Inflammatory macrophage treated with lipopolysaccharide for 4 hours (primary cell): Measurements from ENCODE around the gene CD163L1.
"Not testable (repeated sequence)": the region's sequence is repeated elsewhere in the genome, so short reads cannot be mapped to it uniquely, and the experiment has no call there.

Experiments used
- DNase-seq: peaks from one replicate; pipeline ENCODE4 v3.0.0-alpha.2; 2020

Gene CD163L1

DNA sequence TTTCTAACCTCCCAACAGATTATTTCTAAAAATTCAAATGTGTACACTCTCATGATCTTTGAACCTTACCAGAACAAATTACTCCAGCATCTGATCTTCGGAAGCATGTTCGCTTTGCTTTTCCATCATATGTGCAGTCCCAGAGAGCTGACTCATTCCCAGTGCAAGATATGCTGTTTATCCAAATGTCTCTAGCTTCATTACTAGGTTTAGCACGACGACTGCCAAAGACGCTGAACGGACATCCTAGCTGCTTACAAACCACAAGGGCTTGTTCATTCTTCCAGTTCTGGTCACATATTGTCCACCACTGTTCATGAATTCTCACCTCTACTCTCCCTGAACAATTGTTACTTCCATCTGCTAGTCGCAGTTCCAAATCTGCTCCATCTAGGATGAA lies 40.5 kb downstream of the CD163L1 start:
- no peak for DNase-seq

- DNase-seq, result no peak
Measured at GRCh38 chr12:7399089-7399488, 44.9 kb downstream of the CD163L1 start.

GRCh38 chr12:7396418-7396817 lies 47.5 kb downstream of the CD163L1 start:
- no peak for DNase-seq

DNA sequence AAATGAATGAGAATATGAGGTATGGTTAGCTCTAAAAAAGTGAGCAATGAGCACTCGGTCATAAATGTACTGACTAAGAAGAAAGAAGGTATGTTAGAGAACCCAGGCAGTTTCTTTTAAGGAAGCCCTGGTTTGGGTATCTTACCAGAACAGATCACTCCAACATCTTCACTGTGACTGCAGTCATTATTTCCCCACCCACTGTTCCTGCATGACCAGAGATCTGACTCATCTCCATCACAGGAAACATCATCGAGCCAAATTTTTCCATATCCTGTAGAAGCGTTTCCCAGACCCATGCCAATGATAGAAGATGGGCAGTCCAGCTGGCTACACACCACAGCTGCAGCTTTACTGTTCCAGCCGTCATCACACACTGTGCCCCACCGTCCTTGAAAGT lies 48.0 kb downstream of the CD163L1 start:
- peak; percentile 8 for DNase-seq

GRCh38 chr12:7387289-7387688 lies 56.7 kb downstream of the CD163L1 start:
- no peak for DNase-seq

- no peak for DNase-seq
Measured at GRCh38 chr12:7383157-7383556, 60.8 kb downstream of the CD163L1 start.

DNA sequence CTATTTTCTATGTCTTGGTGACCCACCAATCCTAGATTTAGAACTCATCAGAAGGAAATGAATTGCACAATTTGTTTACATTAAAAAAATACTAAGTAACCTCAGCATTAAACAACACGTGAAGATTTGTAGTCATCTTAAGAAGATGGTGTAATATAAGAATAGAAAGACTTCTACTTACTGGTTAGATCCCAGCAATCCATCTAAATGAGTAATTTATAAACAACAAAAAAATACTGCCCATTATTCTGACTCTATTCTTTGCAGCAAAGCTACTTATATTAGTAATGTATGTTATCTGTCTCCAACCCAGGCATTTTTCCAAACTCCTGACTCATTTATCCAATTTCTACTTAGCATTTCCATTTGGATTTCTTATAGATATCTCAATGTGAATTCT lies 67.8 kb downstream of the CD163L1 start:
- no peak for DNase-seq

DNA sequence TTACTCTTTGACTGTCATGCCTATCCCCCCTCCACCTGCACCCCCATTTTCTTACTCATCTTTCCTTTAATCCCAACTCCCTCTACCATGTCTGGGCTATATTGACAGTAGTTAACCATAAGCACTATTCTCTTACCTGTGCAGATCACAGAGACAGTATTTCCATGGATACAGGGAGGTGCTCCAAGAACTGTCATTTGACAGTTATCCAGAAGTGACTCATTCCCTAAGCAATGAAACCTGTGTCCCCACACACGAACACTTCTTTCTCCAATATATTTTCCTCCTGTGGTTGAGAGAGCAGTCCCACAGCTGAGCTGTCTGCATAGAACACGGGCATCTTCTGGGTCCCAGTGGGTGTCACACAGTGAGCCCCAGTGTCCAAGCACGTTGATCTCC lies 68.8 kb downstream of the CD163L1 start:
- no peak for DNase-seq

- peak; percentile 60 for DNase-seq
Measured at GRCh38 chr12:7374423-7375144, 69.4 kb downstream of the CD163L1 start.

DNA sequence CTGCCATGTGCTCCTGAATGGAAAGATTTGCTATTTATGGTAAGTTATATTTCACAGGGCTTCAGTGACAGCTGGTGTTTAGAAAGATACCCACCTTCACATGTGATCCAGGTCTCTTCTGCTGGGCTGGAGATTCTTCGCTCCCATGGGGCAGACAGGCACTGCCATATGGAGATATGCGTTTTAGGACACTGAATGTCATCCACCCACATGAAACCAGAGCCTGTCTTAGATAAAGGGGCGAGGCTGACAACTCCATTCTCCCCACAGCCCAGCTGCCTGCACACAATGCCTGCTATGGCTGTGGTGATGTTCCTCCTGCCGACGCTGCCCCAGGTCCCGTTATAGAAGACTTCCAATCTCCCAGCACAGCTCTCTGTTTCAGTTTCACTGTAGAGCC lies 70.7 kb downstream of the CD163L1 start:
- no peak for DNase-seq

- DNase-seq, result peak; percentile 10
Measured at GRCh38 chr12:7369274-7369729, 74.7 kb downstream of the CD163L1 start.

- no peak for DNase-seq
Measured at GRCh38 chr12:7362734-7363133, 81.2 kb downstream of the CD163L1 start.

DNA sequence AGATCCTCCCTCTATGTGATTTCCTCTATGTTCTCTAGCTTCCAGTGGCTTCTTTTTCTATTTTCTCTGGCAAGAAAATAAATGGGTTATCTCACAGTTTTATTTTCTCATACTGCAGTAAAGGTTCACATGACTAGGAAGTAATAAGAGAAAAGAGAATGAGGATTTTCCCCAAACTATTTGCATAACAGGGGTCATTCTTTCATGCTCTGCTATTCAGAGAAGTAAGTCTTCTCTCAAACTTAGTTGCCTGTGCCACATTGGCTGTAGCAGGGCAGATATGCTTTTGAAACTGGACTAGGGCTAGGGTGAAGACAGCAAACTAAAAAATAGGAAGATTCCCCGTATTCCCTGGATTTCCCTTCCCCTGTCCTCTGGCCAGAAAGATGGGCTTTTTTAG lies 82.7 kb downstream of the CD163L1 start:
- peak; percentile 55 for DNase-seq

DNA sequence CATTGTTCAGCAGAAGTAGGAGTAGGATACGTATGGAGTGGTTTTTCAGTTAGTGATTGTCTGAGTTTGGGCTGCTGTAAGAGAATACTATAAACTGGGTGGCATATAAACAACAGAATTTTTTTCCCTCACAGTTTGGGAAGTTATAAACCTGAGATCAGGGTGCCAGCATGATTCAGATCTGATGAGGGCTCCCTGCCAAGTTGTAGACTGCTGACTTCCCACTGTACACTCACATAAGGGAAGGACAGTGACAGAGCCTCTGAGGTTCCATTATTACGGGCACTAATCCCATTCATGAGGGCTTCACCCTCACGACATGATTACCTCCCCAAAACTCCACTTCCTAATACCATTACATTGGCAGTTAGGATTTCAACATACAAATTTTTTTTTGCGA lies 89.4 kb downstream of the CD163L1 start:
- DNase-seq, result no peak

DNA sequence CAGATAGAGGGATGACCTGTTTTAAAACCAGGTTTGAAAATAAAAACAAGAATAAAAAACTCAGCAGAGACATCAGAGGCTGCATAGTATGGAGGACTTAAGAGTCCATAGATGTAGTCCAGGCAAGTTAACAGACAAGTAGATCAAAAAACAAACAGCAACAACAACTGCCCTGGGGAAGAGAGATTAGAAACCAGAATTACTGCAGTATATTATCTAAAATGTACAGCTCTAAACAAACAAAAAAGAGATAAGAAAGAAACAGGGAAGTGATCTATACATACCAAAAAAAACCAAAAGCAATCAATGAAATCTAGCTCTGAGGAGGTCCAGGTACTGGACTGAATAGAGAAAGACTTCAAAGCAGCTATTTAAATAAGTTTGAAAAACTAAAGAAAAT lies 91.3 kb downstream of the CD163L1 start:
- no peak for DNase-seq

- no peak for DNase-seq
Measured at GRCh38 chr12:7351177-7351576, 92.8 kb downstream of the CD163L1 start.

DNA sequence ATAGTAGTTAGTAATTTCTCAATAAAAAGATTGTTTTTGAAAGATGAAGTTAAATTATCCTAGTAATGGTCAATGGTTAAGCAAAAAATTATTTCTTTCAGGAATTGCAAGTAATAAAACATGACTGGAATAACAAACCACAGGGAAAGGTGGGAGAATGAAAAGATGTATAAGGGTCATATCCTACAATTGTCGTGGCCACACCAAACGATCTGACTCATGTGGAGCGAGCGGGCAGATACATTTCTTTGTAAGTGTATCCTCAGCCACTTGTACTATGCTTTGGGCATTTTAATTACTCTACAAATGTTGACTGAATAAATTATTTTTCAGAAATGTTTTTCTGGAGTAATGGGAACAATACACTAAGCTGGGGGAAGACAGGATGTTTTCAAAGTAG lies 94.5 kb downstream of the CD163L1 start:
- DNase-seq, result no peak

DNA sequence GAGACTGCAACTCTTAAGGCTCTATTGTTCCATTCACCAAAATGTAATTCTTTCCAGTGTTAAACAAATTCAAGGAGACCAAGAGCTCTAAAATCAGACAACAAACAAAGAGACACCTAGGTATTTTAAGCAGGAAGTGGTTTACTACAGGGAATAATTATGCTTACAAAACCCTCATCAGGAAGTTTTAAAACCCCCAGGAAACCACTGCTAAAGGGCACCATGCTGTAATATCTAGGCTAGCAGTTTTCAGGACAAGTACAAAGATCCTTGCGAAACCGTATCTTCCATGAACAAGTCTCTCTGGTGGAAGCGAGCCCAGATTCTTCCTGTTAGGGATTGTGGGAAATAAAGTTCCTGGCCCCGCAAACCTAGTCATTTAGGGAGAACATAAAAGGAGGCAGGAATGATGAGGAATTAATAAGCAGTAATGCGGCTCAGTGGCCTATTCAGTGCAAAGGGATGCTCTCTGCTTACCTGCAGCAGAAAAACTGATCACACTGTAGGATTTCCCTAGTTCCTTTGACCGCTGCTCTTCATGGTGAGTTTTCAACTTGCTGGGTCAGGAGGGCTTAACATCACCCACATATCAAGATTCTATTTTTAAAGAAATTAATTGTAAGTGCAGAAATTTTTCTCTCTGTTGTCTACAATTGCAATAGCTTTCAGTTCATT lies 97.3 kb downstream of the CD163L1 start:
- DNase-seq, result peak; percentile 6

DNA sequence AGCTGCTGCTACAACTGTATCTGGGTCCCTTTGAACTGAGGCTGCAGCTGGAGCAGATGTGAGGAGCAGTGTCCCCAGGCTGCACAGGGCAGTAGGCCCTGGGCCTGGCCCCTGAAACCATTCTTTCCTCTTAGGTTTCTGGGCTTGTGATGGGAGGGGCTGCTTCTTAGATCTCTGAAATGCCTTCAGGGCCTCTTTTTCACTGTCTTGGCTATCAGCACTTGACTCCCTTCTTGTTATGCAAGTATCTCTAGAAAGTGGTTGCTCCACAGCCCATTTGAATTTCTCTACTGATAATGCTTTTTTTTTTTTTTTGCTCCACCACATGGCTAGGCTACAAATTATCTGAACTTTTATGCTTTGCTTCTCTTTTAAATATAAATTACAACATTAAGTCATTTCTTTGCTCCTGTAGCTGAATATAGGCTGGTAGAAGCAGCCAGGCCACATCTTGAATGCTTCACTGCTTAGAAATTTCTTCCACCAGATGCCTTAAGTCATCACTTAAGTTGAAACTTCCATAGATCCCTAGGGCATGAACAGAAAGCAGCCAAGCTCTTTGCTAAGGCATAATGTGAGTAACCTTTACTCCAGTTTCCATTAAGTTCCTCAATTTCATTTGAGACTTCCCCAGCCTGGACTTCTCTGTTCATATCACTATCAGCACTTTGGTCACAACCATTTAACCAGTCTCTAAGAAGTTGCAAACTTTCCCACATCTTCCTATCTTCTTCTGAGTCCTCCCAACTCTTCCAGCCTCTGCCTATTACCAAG lies 98.9 kb downstream of the CD163L1 start:
- DNase-seq, result peak; percentile 78

GRCh38 chr12:7339675-7340074 lies 104.3 kb downstream of the CD163L1 start:
- DNase-seq, result no peak

DNA sequence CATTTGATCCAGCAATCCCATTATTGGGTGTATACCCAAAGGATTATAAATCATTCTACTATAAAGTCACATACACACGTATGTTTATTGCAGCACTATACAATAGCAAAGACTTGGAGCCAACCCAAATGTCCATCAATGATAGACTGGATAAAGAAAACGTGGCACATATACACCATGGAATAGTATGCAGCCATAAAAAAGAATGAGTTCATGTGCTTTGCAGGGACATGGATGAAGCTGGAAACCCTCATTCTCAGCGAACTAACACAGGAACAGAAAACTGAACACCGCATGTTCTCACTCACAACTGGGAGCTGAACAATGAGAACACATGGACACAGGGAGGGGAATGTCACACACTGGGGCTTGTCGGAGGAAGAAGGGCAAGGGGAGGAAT lies 106.2 kb downstream of the CD163L1 start:
- DNase-seq, result not testable (repeated sequence)

GRCh38 chr12:7327918-7328317 lies 116.0 kb downstream of the CD163L1 start:
- no peak for DNase-seq

- DNase-seq, result no peak
Measured at GRCh38 chr12:7324176-7324575, 119.8 kb downstream of the CD163L1 start.

GRCh38 chr12:7322599-7322998 lies 121.4 kb downstream of the CD163L1 start:
- no peak for DNase-seq
